Lower lobe of right lung (tissue), 2 donors: ENCODE measurements around the gene ARSD. TPM values are rescaled to one million over a fixed set of nuclear protein-coding genes. Genes with fewer than 3 reads are reported as not detected.
"Not testable (repeated sequence)": the region's sequence is repeated elsewhere in the genome, so short reads cannot be mapped to it uniquely, and the experiment has no call there.

Source experiments
- ATAC-seq, 2 donors: fragments of 200-7000 bp; cut with Tn5 transposase; one replicate each; pipeline ENCODE4 v1.9.1; 2020 to 2022; ENCODE audit warnings: mild to moderate bottlenecking in 2 of 2, moderate library complexity in 2 of 2
- DNase-seq: peaks from one replicate; pipeline ENCODE4 v3.0.0-alpha.2; 2020
- H3K27ac ChIP-seq: fragments of 200-600 bp; one replicate; pipeline ENCODE4 v1.8.0; 2022
- H3K27me3 ChIP-seq: fragments of 200-600 bp; one replicate; pipeline ENCODE4 v1.8.0; 2022; ENCODE audit warnings: low read depth
- H3K36me3 ChIP-seq: fragments of 200-600 bp; one replicate; pipeline ENCODE4 v1.8.0; 2022; ENCODE audit warnings: mild to moderate bottlenecking
- H3K4me1 ChIP-seq: fragments of 200-600 bp; one replicate; pipeline ENCODE4 v1.8.0; 2022
- H3K4me3 ChIP-seq: fragments of 200-600 bp; one replicate; pipeline ENCODE4 v1.8.0; 2022; ENCODE audit warnings: mild to moderate bottlenecking
- H3K9me3 ChIP-seq: fragments of 200-600 bp; one replicate; pipeline ENCODE4 v1.8.0; 2022
- intact Hi-C: fragments of 100-400 bp; cut with DNase I; formaldehyde crosslinking; loops from one replicate; pipeline ENCODE4 v1.11.0; 2022
- total RNA-seq: library from RNA; stranded (reverse); fragmentation: NEBNext Ultra II Directional; extraction: Animal tissue kit (Norgen Biotek cat#: 25700); gene quantifications from one replicate; pipeline ENCODE4 v1.2.1, GENCODE V29; 2021
- TF ChIP-seq, protein P1 (sequence below): fragments of 200-600 bp; IDR thresholded peaks from one replicate; pipeline ENCODE4 v1.8.0; 2022; ENCODE audit warnings: antibody characterized with exemption, mild to moderate bottlenecking
- donor health status: DM: no; HTN: yes; CAD: no; lungs with severe emphysema.

ARSD gene
- total RNA-seq, 1 donor from 2014 or later, result 30.7 TPM

DNA sequence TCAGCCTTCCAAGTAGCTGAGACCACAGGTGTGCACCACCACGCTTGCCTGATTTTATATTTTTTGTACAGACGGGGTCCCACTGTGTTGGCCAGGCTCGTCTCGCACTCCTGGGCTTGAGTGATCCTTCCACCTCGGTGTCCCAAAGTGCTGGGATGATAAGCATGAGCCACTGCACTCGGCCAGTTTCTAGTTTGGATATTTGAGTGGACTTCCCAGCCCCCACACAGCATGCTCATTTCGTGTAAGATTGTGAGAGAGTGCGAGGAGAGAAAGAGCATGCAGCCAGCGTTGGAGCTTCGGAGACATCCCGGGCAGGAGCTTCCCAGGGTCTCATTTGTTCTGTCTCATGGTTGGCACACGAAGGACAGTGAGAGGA lies 31.8 kb downstream of the ARSD start:
- intact Hi-C loops, result no loop called here
- Histone ChIP-seq H3K36me3 (no peaks in the 10 kb centered on the region), H3K27me3 (no peaks in the 10 kb centered on the region), H3K9me3 (no peaks in the 10 kb centered on the region), H3K27ac (peak overlapping the region; percentile 46), H3K4me1 (no peaks in the 10 kb centered on the region), H3K4me3 (no peak overlapping the region)
- ATAC-seq (peak; percentile 28 to 53), DNase-seq (no peak)
- TF ChIP-seq, protein P1, sequence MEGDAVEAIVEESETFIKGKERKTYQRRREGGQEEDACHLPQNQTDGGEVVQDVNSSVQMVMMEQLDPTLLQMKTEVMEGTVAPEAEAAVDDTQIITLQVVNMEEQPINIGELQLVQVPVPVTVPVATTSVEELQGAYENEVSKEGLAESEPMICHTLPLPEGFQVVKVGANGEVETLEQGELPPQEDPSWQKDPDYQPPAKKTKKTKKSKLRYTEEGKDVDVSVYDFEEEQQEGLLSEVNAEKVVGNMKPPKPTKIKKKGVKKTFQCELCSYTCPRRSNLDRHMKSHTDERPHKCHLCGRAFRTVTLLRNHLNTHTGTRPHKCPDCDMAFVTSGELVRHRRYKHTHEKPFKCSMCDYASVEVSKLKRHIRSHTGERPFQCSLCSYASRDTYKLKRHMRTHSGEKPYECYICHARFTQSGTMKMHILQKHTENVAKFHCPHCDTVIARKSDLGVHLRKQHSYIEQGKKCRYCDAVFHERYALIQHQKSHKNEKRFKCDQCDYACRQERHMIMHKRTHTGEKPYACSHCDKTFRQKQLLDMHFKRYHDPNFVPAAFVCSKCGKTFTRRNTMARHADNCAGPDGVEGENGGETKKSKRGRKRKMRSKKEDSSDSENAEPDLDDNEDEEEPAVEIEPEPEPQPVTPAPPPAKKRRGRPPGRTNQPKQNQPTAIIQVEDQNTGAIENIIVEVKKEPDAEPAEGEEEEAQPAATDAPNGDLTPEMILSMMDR, result no peak

DNA sequence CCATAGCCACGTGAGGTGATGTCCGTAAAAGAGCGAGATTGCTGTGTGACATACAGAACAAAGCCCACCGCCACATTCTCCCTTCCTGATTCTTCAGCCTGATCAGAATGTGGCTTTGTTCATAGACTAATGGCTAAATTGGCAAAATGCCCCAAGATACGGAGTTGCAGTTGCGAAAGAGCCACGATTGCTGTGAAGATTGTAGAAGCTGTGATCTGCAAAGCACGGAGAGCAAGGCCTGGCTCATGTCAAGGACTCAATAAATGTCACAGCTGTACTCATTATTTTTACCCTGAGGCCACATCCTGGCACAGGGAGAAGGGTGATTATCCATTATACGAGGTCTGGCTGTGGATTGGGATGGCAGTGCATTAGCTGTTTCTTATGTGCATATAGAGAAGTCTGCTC lies 34.2 kb downstream of the ARSD start:
- H3K9me3 ChIP-seq, result no peaks in the 10 kb centered on the region
- intact Hi-C loops, result no loop called here
- DNase-seq (no peak), ATAC-seq (peak in 1 of 2 donors; percentile 46)
- H3K4me3 ChIP-seq, result no peak overlapping the region
- TF ChIP-seq, protein P1, result no peak
- H3K4me1 ChIP-seq, result no peaks in the 10 kb centered on the region
- H3K27ac ChIP-seq, result no peak overlapping the region
- H3K27me3 ChIP-seq, result no peaks in the 10 kb centered on the region
- no peaks in the 10 kb centered on the region for H3K36me3 ChIP-seq

DNA sequence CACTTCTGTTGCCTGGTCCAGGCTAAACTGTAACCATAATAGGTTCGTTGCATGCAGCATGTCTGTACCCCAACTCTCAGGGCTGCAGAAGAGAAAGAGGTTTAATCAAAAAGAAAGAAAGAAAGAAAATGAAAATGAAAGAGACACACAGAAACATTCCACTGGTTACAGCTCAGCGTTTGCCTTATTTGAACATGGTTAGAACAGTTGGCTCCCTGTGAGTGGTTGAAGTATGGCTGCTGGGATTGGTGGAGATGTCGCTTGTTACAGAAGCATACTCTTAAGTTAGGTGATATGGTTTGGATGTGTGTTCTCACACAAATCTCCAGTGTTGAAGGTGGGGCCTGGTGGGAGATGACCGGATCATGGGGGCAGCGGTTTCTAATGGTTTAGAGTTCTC lies 36.3 kb downstream of the ARSD start:
- H3K9me3 ChIP-seq, result no peaks in the 10 kb centered on the region
- no peak overlapping the region for H3K27ac ChIP-seq
- no peaks in the 10 kb centered on the region for H3K4me1 ChIP-seq
- TF ChIP-seq, protein P1, result no peak
- intact Hi-C loops, result no loop called here
- DNase-seq (no peak), ATAC-seq (no peak)
- no peaks in the 10 kb centered on the region for H3K27me3 ChIP-seq
- no peaks in the 10 kb centered on the region for H3K36me3 ChIP-seq
- H3K4me3 ChIP-seq, result no peak overlapping the region

DNA sequence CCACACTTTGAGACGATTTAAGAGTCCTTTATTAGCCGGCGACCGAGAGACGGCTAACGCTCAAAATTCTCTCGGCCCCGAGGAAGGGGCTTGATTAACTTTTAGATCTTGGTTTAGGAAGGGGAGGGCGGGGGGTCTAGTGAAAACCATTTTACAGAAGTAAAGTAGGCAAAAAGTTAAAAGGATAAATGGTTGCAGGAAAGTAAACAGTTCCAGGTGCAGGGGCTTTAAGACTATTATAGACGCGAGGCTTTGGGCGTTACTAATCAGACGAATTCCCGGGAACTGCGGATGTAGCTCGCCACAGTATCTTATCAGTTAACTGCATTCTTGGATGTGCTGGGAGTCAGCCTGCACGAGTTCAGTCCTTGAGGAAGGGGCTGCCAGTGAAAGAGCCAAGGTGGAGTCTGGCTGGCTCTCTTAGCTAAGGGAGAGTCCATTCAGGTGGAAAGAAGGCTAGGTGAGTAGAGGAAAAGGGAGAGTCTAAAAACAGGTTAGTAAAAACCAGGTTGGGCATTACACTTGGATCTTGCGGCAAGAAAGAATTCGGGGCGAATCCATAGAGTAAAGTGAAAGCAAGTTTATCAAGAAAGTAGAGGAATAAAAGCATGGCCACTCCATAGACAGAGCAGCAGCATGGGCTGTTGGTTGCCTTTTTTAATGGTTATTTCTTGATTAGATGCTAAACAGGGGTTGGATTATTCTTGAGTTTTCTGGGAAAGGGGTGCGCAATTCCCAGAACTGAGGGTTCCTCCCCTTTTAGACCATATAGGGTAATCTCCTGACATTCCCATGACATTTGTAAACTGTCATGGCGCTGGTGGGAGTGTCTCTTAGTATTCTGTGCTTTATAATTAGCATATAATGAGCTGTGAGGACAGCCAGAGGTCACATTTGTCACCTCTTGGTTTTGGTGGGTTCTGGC lies 38.3 kb downstream of the ARSD start:
- H3K27ac ChIP-seq, H3K9me3 ChIP-seq, intact Hi-C loops, DNase-seq, ATAC-seq, H3K4me1 ChIP-seq, H3K36me3 ChIP-seq, H3K27me3 ChIP-seq, H3K4me3 ChIP-seq: not testable (repeated sequence)

DNA sequence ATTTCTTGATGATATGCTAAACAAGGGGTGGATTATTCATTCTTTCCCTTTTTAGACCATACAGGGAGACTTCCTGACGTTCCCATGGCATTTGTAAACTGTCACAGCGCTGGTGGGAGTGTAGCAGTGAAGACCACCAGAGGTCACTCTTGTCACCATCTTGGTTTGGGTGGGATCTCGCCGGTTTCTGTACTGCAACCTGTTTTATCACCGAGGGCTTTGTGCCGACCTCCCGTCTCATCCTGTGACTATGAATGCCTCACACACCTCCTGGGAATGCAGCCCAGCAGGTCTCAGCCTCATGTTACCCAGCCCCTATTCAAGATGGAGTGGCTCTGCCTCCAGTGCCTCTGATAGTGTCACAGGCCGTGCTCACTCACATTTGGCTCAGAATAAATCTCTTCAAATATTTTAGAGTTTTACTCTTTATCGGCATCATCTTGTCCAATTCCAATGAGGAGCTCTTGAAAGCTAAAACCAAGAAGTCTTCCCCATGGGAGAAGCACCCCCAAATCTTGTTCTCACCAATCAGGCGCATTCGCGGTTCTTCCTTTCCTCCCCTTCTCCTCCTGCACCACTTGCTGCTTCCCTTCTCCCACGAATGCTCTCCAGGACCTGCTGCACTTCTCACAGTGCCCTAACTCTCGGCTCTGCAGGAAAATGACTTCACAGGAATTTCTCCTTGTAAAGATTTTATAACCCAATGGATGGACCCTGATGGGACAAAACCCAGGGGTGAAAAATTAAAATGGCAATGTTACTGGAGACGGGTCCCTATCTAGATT lies 39.2 kb downstream of the ARSD start:
- H3K4me1 ChIP-seq, H3K9me3 ChIP-seq, H3K36me3 ChIP-seq, H3K27ac ChIP-seq, intact Hi-C loops, DNase-seq, H3K27me3 ChIP-seq: not testable (repeated sequence)
- TF ChIP-seq, protein P1, result peak; percentile 11
- peak; percentile 61 to 77 for ATAC-seq
- peak overlapping the region; percentile 48 for H3K4me3 ChIP-seq
